ENCODE data around the gene LLGL2.
"Not testable (repeated sequence)": the region's sequence is repeated elsewhere in the genome, so short reads cannot be mapped to it uniquely, and the experiment has no call there.

GRCh38 chr17:75477490-75477862 is 48.0 kb upstream of the LLGL2 start:
- TF ChIP-seq, protein P1, sequence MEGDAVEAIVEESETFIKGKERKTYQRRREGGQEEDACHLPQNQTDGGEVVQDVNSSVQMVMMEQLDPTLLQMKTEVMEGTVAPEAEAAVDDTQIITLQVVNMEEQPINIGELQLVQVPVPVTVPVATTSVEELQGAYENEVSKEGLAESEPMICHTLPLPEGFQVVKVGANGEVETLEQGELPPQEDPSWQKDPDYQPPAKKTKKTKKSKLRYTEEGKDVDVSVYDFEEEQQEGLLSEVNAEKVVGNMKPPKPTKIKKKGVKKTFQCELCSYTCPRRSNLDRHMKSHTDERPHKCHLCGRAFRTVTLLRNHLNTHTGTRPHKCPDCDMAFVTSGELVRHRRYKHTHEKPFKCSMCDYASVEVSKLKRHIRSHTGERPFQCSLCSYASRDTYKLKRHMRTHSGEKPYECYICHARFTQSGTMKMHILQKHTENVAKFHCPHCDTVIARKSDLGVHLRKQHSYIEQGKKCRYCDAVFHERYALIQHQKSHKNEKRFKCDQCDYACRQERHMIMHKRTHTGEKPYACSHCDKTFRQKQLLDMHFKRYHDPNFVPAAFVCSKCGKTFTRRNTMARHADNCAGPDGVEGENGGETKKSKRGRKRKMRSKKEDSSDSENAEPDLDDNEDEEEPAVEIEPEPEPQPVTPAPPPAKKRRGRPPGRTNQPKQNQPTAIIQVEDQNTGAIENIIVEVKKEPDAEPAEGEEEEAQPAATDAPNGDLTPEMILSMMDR (conservative IDR thresholded peaks at IDR 0.05 in 1 of 2, IDR thresholded peaks at IDR 0.05 in 1 of 2; ENCODE audit: extremely low read depth in 1 of 2, insufficient read depth in 1 of 2, low read depth in 1 of 2, low read length in 2 of 2): not testable (repeated sequence)
- TF ChIP-seq EZH2 (IDR thresholded peaks at IDR 0.05; ENCODE audit: borderline replicate concordance, low read length): not testable (repeated sequence)
